HUDEP-2 (cell line): Measurements from ENCODE around the gene TAF8.

Experiments
- DNase-seq, 76 experiments: peaks; one replicate each; lab custom pipeline; 2025; ENCODE audit not compliant: unreplicated experiment in 76 of 76; lab: John Stamatoyannopoulos, UW

The TAF8 gene

GRCh38 chr6:42118162-42119001 is 68.1 kb downstream of the TAF8 start:
- DNase-seq = peak in 49 of 76 experiments; percentile 28 to 72 (median 48)

DNA sequence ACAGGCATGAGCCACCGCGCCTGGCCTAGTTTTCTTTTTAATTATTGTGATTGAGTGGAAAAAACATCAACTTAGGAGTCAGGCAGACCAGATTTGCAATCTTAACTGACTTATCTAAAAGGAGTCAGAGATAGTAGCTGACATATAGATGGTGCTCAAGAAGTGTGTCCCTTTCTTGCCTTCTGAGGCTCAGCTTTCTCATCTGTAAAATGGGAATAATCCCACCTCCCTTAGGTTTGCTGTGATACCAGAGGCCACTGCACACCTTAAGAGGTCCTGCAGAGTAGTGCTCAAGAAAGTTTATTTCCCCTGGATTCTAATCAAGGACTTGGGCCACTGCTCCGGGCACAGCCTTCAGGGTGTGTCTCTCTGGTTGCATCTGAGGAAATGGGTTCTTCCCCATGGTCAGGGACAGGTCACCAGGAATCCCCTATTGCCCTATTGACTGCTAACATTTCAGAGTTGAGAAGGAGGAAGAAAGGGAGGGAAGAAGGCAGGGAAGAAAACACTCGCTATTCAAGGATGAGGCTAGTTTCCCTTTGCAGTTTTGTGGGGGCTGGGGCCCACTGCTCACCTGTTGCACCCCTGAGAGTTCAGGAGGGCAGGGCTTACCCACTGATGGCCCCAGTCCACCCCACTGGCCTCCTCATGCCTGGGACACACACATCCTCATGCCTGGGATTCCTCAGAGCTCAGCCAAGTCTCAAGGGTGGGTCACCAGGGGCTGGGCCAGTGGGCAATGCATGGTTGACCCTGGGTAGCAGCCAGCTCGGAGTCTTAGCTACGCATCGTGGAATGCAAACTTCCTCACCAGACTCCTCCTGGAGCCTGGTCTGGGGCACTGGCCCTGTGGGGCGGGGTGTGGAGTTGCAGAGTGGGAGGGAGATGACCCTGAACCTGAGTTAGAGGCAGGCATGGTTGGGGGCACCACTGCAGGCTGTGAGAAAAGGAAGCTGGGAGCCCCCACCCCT is 70.9 kb downstream of the TAF8 start:
- no peak for DNase-seq

DNA sequence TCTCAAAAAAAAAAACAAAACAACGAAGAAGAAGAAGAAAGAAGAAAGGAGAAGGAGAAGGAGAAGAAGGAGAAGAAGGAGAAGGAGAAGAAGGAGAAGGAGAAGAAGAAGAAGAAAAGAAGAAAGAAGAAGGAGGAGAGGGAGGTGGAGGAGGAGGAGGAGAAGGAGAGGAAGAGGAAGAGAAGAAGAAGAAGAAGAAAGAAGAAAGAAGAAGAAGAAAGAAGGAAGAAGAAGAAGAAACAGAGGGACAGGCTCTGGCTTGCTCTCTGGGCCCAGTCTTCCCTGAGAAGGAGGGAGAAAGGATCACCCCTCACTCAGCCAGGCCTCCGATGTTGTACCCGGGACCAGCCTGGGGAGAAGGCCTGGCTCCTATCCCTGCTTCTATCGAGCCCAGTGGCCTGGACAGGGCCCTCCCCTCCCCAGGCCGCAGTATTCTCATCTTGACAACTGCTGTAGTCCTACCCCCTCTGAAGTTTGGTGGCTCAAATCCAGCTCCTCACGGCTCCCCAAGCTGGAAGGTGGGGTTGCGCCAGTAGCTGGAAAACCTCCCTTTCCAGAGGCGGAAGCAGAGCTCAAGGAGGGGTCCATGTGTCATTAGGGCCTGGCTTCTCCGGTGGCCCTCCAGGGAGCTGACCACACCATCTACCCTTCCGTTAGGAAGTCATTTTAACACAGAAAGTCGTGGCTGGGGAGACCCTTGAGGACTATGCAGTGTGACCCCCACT is 73.2 kb downstream of the TAF8 start:
- DNase-seq = no peak

DNA sequence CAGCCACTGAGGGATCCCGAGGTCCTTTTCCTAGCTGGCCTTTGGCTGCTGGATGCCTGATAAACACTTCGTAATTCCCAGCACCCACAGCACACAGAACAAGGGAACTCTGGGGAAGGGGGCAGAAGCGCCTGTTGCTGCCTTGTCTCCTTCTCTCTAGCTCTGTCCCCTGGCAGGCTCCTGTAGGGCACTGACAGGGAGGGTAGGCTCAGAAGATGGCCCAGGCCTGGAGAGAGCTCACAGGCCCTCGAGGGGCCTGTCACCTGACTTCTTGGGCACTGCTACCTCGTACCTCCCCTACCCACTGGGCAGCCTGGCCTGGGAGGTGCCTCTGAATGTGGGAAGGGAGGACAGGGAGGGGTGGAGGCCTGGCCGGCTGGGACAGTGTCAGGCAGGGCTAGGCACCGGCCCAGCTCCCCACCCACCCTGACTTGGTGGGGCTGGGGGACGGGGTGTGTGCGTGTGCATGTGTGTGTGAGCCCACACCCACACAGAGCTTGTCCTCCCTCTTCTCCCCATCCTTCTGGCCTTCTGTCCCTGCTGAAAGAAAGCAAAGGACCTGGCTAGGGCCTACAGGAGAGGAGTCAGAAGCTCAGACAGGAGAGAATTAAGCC is 74.0 kb downstream of the TAF8 start:
- DNase-seq = peak in 2 of 76 experiments; percentile 14 to 15

- no peak for DNase-seq
Measured at GRCh38 chr6:42125231-42125630, 74.9 kb downstream of the TAF8 start.

GRCh38 chr6:42125663-42126062 is 75.3 kb downstream of the TAF8 start:
- DNase-seq = no peak

- DNase-seq = no peak
Measured at GRCh38 chr6:42128460-42129359, 78.4 kb downstream of the TAF8 start.

DNA sequence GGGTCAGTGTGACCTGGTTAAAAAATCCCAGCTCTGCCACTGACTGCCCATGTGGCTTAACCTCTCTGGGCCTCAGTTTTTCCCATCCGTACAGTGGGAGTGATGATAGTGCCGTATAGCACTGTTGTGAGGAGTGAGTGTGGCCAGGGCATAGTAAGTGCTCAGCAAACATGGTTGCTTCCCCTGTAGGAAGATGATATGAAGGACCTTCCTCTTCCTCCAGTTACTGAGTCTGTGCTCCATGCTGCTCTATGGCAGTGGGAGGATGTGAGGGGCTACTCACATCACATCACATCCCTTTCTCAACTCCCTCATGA is 79.0 kb downstream of the TAF8 start:
- DNase-seq = no peak

- no peak for DNase-seq
Measured at GRCh38 chr6:42131531-42131930, 81.2 kb downstream of the TAF8 start.

GRCh38 chr6:42133926-42134325 is 83.6 kb downstream of the TAF8 start:
- DNase-seq = no peak

DNA sequence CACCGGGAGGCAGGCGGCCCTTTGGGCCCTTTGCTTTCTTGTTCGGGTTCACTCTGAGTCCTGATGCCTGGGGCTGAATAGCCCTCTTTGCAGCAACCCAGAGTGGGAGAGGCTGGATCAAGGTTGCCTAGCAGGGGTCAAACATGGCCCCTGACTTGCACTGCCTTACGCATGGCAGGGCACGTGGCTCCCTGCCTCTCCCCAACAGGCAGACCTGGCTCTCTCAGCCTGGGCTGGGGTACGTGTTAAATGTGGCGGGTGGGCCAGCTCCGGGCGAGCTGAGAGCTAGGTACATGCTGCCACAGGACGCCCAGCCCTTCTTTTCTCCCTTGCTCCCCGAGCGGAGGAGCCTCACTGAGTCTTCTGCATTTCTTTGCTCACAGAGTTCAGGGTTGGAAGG is 84.8 kb downstream of the TAF8 start:
- DNase-seq = no peak

GRCh38 chr6:42135722-42136121 is 85.4 kb downstream of the TAF8 start:
- DNase-seq = no peak

DNA sequence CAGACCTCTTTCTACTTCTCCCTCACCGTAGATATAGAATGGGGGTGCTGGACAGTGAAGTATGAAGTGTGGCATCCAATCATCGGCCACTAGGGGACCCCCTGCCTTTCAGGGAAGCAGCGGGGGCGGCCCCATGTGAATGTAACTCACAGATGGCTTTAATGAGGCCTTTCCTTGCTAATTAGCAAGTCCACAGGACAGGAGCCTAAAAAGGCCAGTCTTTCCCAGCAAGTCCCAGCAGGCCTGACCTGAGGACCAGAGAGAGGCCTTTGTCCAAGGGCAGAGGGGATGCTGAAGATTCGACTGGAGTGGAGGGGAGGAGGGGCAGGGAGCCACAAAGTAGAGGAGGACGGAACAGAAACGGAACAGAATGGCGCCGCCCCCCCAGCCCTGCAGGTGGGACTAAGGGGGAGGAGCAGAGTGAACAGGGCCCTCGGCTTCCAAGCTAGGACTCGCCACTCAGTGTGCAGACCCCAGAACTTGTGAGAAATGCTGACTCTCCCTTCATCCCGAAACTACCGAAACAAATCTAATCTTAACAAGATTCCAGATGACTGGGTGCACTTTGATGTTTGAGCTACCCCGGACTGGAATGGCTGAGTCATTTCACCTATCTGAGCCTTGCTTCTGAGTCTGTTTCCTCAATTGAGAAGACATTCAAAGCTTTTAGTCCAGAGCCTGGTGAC is 86.3 kb downstream of the TAF8 start:
- peak in 16 of 76 experiments; percentile 21 to 38 (median 26) for DNase-seq
